Measurements from ENCODE around the gene NR4A2.

DNA sequence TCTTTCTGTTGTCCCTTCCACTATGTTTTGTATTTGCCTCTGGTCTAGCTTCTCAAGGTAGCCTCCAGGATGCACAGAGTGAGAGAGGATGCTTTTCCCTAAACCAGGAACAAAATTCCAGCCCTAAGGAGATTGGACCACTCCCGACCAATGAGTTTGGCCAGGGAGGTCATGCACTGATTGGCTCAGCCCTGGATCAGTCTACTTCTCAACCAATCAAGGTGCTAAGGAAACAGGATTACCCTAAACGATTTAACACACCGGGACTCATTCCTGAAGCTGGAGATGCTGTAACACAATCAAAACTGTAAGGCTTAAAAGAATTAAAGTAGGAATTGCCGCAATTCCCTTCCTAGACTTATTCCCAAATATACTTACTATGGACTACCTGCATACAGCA lies 34.2 kb upstream of the NR4A2 start:
- no peak for TF ChIP-seq POLR2A (IDR thresholded peaks at IDR 0.05)
- TF ChIP-seq, protein P1, sequence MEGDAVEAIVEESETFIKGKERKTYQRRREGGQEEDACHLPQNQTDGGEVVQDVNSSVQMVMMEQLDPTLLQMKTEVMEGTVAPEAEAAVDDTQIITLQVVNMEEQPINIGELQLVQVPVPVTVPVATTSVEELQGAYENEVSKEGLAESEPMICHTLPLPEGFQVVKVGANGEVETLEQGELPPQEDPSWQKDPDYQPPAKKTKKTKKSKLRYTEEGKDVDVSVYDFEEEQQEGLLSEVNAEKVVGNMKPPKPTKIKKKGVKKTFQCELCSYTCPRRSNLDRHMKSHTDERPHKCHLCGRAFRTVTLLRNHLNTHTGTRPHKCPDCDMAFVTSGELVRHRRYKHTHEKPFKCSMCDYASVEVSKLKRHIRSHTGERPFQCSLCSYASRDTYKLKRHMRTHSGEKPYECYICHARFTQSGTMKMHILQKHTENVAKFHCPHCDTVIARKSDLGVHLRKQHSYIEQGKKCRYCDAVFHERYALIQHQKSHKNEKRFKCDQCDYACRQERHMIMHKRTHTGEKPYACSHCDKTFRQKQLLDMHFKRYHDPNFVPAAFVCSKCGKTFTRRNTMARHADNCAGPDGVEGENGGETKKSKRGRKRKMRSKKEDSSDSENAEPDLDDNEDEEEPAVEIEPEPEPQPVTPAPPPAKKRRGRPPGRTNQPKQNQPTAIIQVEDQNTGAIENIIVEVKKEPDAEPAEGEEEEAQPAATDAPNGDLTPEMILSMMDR (IDR thresholded peaks at IDR 0.05) = no peak
